MM.1S (cell line): Measurements from ENCODE around the gene CHST1.

Experiments
- EZH2 ChIP-seq: fragments of 300-600 bp; sonication (generic); optimal IDR thresholded peaks from 2 replicates; pipeline ENCODE3; 2017; ENCODE audit warnings: low read depth, mild to moderate bottlenecking, antibody characterized with exemption, low read length, mixed read lengths
- TF ChIP-seq, protein P1 (sequence below): fragments of 300-600 bp; sonication (generic); IDR thresholded peaks from 2 replicates; pipeline ENCODE4 v1.5.1; 2016; ENCODE audit warnings: antibody characterized with exemption, low read length, mixed read lengths

DNA sequence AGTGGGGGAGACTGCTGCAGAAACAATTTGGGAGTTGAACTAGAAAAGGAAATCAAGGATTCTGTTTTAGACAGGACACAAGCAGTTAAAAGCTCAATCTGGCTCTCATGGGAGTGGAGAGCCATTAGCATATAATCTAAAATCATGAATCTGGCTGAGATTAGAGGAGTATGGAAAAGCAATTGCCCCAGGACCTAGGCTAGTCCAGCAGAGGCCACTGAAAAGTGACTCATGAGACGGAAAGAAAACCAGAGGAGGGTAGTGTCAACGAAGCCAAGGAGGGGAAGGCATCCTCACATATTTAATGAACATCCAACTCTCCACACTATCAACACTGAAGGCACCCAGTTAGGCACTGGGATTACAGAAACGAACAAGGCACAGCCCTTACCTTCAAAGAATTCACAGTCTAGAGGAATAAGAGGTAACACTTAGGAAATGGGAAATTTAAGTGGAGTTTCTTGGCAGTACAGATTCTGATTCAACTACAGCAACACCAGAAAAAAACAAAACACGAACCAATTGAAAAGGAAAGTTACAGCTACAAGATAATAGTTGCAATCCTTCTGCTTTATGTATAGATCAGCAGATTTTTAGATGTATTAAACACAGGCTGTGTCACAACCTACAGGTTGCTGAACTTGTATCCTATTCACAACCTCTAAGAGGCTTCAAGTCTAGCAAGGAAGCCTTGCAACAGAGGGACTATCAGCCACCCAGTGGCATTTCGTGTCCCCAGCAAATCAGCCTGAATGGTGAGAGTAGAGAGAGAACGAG, 43.7 kb upstream of the CHST1 start:
- TF ChIP-seq, protein P1, sequence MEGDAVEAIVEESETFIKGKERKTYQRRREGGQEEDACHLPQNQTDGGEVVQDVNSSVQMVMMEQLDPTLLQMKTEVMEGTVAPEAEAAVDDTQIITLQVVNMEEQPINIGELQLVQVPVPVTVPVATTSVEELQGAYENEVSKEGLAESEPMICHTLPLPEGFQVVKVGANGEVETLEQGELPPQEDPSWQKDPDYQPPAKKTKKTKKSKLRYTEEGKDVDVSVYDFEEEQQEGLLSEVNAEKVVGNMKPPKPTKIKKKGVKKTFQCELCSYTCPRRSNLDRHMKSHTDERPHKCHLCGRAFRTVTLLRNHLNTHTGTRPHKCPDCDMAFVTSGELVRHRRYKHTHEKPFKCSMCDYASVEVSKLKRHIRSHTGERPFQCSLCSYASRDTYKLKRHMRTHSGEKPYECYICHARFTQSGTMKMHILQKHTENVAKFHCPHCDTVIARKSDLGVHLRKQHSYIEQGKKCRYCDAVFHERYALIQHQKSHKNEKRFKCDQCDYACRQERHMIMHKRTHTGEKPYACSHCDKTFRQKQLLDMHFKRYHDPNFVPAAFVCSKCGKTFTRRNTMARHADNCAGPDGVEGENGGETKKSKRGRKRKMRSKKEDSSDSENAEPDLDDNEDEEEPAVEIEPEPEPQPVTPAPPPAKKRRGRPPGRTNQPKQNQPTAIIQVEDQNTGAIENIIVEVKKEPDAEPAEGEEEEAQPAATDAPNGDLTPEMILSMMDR, result no peak
- no peak for TF ChIP-seq EZH2
